ENCODE data around the gene SMIM27.
A peak's percentile ranks its signal among the peaks of the same experiment; 100 is the strongest.

The SMIM27 gene

GRCh38 chr9:32573821-32574220, 21.7 kb downstream of the SMIM27 start:
- DNase-seq (ENCODE audit: insufficient read length, low spot score) (no peak), FAIRE-seq (no peak)
- no peak for TF ChIP-seq CTCF (IDR thresholded peaks at IDR 0.05; ENCODE audit: insufficient read depth, missing control alignments)

DNA sequence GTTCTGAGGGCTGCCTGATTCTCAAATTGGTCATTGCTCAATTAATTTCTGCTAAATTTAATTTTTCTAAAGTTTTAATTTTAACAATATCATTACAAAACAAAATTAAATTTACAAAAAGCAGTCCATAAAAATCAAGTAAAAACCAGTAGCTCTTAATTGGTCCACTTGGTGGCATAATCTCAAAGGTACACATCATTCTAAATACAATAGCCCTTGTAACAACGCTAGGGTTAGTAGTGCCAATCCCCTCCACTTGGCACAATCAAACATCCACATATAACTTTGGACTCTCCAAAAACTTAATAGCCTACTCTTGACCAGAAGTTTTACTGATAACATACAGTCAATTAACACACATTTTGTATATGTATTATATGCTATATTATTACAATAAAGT, 22.7 kb downstream of the SMIM27 start:
- FAIRE-seq (no peak), DNase-seq (ENCODE audit: insufficient read length, low spot score) (no peak)
- TF ChIP-seq CTCF (IDR thresholded peaks at IDR 0.05; ENCODE audit: insufficient read depth, missing control alignments): no peak

DNA sequence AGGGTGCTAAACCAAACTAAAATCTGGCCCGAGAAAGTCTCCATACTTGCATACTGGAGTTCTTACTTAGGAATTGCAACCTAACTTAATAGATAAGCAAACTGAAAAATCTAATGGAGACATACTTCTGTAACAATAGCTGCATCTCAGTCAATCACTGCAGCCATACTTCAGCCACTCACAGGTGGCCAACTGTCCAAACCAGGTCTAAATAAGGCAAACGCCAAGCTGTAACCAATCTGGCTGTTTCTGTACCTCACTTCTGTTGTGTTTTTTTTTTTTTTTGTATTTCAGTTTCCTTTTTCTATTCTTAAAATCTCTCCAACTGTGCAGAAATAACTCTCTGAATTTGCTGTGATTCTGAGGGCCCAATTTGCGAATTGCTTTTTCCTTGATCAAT, 25.2 kb downstream of the SMIM27 start:
- no peak for DNase-seq (ENCODE audit: insufficient read length, low spot score)
- no peak for FAIRE-seq

DNA sequence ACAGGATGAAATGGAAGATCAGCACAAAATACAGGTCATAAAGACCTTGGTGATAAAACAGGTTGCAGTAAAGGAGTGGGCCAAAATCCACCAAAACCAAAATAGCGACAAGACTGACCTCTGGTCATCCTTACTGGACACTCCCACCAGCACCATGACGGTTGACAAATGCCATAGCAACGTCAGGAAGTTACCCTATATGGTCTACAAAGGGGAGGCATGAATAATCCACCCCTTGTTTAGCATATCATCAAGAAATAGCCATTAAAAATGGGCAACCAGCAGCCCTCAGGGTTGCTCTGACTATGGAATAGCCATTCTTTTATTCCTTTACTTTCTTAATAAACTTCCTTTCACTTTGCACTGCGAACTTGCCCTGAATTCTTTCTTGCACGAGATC, 26.8 kb downstream of the SMIM27 start:
- DNase-seq (ENCODE audit: insufficient read length, low spot score) (no peak), FAIRE-seq (no peak)
- no peak for TF ChIP-seq CTCF (IDR thresholded peaks at IDR 0.05; ENCODE audit: insufficient read depth, missing control alignments)

More for the DNA sequence above, 25.2 kb downstream of the SMIM27 start:
- TF ChIP-seq CTCF (IDR thresholded peaks at IDR 0.05; ENCODE audit: insufficient read depth, missing control alignments): no peak

DNA sequence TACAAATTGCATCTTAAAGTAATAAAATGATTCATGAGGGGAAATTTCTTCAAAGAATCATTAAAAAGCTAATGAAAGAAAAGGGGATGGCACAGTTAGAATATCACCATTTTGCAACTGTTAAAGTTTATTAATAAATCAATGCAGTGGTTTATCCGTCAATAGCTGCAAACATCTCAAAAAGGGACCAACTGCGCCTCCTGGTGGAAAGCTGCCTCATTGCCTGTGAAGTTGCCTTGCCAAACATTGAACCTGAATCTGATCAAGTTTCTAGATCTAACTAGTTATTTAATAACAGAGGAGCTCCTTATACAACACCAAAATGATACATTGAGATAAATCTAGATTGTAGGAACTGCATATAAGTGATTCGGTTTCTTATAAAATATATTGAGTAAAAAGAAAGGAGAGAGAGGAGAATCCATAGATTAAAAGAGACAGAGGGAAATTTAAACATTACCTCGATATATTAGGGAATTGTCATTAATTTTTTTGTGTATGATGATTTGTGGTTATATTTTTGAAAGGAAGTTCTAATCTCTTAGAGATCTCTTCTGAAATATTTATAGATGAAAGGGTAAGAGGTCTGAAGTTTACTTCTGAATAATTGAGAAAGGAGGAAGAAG, 27.7 kb downstream of the SMIM27 start:
- no peak for FAIRE-seq

DNA sequence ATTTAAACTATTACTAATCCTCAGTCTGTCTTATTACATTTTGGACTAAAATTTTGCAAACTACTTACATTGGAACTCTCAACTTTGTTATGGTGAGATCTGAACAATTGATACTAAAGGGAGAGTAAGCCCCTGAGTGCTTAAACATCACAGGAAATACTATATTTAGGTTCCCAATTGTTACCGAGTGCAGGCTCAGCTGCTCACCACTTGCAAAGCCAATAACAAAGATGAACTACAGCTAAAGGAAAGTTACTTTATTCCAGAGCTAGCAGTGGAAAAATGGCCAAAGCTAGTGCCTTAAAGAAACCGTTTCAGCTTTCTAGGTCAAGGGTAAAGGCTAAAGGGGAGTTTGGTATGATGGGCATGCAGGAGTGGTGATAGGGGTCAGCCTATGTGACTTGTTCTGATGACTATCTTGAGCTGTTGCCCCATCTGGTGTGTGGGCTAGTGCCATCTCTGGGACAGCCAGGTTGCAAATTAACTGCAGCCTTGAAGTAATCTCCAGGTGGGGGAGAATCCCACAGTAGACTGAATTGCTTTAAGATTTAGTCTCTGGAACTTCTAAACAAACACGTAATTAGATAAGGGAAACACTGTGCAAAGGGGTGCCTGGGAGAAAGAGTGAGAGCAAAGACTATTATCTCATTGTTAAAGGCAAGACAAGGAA, 28.6 kb downstream of the SMIM27 start:
- FAIRE-seq (no peak), DNase-seq (ENCODE audit: insufficient read length, low spot score) (no peak)
- no peak for TF ChIP-seq CTCF (IDR thresholded peaks at IDR 0.05; ENCODE audit: insufficient read depth, missing control alignments)

More for the DNA sequence above, 27.7 kb downstream of the SMIM27 start:
- DNase-seq (ENCODE audit: insufficient read length, low spot score): no peak
- TF ChIP-seq CTCF (IDR thresholded peaks at IDR 0.05; ENCODE audit: insufficient read depth, missing control alignments): peak; percentile 97

DNA sequence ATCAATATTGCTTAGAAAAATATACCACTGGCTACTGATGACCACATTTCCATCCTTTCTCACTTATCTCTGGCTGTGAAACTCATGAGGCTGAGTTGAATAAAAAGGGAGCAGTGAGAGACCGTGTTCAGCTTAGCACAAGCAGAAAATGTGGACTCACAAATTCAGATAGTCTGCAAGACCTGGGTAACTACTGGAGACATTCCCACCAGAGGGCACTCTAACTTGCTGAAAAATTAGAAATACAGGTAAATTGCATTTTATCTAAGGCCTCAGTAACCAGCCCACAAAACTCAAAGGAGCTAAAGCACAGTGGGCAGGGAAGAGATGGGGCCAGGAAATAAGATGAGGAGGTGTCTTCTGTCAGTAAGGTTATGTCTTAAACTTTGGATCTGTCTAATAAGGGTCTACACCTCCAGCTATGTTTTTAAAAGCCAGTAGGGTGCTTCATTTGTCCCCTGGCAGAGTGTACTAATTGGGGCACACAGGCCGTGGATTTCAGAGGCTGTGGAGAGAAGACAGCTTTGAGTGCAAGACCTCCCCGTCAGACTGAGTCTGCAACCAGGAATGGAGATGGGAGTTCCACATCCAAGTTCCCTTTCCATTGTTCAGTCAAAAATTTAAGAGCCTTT, 29.5 kb downstream of the SMIM27 start:
- peak; percentile 63 for TF ChIP-seq CTCF (IDR thresholded peaks at IDR 0.05; ENCODE audit: insufficient read depth, missing control alignments)
- no peak for DNase-seq (ENCODE audit: insufficient read length, low spot score)
- no peak for FAIRE-seq
